IPS-15b (cell line): ENCODE measurements around the gene TRAM2.

ENCODE experiments used
- H3K27me3 ChIP-seq: one replicate; pipeline ENCODE4 v1.6.1; 2013; ENCODE audit warnings: low read length; ENCODE audit not compliant: control insufficient read depth, insufficient read depth
- H3K36me3 ChIP-seq: one replicate; pipeline ENCODE4 v1.6.1; 2013; ENCODE audit warnings: low read length; ENCODE audit not compliant: control insufficient read depth, insufficient read depth
- H3K4me1 ChIP-seq: one replicate; pipeline ENCODE4 v1.6.1; 2013; ENCODE audit warnings: mild to moderate bottlenecking, low read length; ENCODE audit not compliant: control insufficient read depth, insufficient read depth
- H3K4me3 ChIP-seq: one replicate; pipeline ENCODE4 v1.5.1; 2013; ENCODE audit warnings: low read depth, low read length
- H3K9ac ChIP-seq: one replicate; pipeline ENCODE4 v1.6.1; 2013; ENCODE audit warnings: low read depth, mild to moderate bottlenecking, low read length
- H3K9me3 ChIP-seq: one replicate; pipeline ENCODE4 v1.6.1; 2013; ENCODE audit warnings: mild to moderate bottlenecking, low read length; ENCODE audit not compliant: control insufficient read depth, insufficient read depth

Gene TRAM2

DNA sequence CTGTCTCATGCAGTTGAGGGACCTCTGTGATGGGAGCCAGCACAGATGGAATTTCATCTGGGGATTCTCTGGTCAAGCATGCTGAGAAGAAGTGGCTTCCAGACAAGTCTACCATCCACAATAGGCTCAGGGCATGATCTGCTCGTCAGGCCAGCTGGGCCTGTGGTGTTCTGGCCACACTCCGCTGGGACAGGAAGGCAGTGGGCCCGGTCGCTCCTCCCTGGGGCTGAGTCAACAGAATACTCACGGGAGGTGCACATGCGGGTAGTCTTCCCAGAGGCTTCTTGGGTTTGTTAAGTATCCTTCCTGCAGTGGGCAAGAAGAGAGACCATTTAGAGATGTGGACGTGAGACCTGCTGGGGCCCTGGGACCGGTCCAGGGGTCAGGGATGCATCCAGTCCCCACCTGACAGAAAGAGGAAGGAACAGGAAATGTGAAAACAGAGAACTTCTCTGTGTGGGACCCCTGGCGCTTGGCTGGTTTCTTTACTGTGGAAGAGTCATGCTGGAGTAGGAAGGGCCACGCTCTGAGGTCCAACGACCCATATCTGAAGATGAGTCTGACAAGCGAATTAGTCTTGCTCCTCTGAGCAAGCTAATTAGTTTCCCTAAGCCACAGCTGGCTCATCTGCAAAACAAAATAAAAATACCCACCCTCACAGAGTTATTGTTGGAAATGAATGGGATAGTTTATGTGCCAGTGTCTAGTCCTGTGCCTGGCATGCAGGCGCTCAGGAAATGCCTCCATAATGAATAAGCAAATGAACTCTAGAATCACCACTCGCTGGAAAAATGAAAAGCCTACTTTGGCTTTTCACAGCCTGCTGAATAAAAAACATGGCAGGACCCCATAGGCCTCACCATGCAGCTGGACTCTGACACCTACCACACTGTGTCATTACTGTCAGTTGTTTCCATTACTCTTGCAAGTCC is 67.3 kb downstream of the TRAM2 start:
- Histone ChIP-seq H3K4me1 (peaks cover 7% of the 10 kb centered on the region), H3K27me3 (no peaks in the 10 kb centered on the region), H3K9me3 (no peaks in the 10 kb centered on the region), H3K4me3 (no peak overlapping the region), H3K9ac (no peak overlapping the region), H3K36me3 (peaks cover 11% of the 10 kb centered on the region)

DNA sequence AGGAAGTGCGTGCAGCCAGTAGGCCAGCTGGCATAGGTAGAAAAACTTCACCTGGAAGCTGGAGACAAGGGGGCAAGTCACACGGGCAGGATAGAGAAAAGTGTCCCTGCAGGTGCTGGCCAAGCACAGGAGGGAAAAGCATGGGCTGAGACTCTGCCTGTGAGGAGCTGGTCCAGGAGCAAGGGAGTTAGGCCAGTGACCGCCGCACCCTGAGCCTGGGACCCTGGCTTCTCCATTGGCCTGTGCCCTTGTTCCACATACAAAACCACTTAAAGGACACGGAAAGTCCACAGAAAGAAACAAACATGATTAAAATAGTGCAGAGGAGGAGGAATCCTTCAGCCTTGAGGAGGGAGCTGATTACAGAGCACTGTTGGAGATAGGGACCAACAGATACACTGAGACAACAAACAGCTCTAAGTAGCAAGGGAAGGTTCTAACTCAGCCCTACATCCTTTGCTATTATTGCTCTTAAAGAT is 68.6 kb downstream of the TRAM2 start:
- Histone ChIP-seq H3K27me3 (no peaks in the 10 kb centered on the region), H3K9ac (no peak overlapping the region), H3K4me1 (peaks cover 7% of the 10 kb centered on the region), H3K4me3 (no peak overlapping the region), H3K9me3 (no peaks in the 10 kb centered on the region), H3K36me3 (peaks cover 7% of the 10 kb centered on the region)

DNA sequence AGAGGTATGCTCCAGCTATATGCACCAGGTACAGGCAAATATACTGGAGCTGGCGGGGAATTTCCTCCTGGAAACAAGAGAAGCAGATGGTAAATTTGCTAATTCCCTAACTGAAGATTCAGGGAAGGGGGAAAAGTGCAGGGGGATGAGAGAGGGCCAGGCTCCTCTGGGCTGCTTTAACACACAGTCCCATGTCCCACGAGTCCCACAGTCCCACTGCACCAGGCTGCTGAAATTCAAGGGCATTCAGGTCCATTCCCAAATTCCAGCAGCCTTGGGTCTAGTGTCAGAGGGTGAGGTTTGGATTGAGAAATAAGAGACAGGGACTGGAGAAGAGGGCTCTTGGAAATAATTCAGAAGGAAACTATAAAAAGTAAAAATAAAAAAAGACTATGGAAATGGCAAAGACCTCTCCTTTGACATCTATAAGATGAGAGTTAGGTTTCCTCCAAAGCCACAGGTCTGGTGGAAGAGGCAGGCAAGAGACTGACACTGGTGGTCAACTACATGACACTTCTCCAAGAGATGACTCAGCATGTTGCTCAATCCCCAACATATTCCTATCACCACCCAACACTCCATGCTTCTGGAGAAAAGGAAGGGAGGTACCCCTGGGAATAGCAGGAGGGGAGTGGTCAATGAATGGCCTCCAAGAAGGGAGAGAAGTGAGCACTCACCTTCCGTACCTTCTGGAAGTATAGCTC is 69.2 kb downstream of the TRAM2 start:
- Histone ChIP-seq H3K27me3 (no peaks in the 10 kb centered on the region), H3K9me3 (no peaks in the 10 kb centered on the region), H3K4me1 (peaks cover 7% of the 10 kb centered on the region), H3K9ac (no peak overlapping the region), H3K4me3 (no peak overlapping the region), H3K36me3 (peaks cover 7% of the 10 kb centered on the region)

DNA sequence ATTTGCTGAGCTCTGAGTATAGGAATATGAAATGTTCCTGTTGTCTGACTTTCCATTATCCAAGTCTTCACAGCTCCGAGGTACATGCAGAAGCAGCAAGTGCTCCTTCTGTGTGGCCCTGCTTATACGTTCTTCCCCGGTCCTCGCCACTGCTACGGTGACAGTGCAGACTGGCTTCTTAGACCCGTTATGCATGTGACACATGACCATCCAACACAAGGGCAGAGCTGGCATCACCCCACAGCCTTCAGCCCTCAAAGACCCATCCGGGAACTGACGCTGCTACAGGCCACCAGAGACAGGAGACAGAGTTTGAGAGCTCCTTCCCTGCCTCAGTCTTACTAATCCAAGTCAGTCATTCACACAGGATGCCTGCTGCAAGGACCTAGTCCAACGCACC is 70.4 kb downstream of the TRAM2 start:
- Histone ChIP-seq H3K27me3 (no peaks in the 10 kb centered on the region), H3K4me3 (no peak overlapping the region), H3K9ac (no peak overlapping the region), H3K36me3 (peaks cover 7% of the 10 kb centered on the region), H3K4me1 (peaks cover 7% of the 10 kb centered on the region), H3K9me3 (no peaks in the 10 kb centered on the region)

DNA sequence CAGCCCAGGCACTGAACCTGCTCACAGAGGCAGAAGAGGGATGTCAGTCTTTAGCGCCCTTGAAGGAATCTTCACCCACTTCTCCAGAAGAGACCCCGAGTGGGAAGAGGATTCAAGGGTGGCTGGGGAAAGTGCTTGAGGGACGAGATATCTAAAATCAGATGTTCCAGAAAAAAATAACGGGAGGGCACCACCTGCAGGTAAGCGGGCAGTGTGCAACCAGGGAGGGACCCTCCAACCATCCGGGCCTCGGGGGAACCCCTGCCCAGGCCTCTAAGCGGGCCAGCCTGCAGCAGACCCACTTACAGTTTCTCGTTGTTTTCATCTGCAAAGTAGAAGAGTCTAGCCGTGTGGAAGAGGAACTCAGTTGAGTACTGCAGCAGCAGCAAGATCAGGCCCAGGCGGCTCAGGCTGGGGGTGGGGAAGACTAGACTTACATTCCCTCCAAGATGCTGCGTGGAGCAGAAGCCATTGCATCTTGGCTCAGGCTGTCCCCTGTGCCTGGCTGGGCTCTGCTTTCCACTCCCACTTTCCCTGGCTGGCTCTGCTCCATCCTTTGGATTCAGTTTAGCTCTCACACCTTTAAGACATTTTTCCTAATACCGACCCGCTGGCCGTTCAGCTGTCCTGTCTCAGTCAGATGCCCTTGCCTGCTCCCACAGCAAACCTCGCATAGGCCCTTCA is 71.0 kb downstream of the TRAM2 start:
- Histone ChIP-seq H3K9me3 (no peaks in the 10 kb centered on the region), H3K9ac (no peak overlapping the region), H3K4me1 (peaks cover 7% of the 10 kb centered on the region), H3K36me3 (peaks cover 7% of the 10 kb centered on the region), H3K4me3 (no peak overlapping the region), H3K27me3 (no peaks in the 10 kb centered on the region)

DNA sequence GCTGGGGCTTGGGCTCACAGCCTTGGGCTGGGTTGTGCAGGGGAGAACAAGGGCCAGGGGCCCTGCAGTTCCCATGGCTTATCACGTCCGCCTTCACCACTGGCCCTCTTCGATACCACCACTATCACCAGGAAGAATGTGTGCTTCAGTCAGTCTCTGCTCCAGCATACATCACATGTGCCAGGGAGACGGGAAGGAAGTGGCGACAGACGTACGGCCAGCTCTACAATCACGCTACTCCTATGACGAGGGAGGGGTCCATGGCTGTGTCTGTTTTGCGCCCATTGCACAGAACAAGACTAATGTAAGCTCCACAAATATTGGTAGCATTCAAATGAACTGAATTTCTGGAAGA is 72.1 kb downstream of the TRAM2 start:
- Histone ChIP-seq H3K9me3 (no peaks in the 10 kb centered on the region), H3K27me3 (no peaks in the 10 kb centered on the region), H3K4me3 (no peak overlapping the region), H3K4me1 (peaks cover 3% of the 10 kb centered on the region), H3K36me3 (peaks cover 7% of the 10 kb centered on the region), H3K9ac (no peak overlapping the region)

DNA sequence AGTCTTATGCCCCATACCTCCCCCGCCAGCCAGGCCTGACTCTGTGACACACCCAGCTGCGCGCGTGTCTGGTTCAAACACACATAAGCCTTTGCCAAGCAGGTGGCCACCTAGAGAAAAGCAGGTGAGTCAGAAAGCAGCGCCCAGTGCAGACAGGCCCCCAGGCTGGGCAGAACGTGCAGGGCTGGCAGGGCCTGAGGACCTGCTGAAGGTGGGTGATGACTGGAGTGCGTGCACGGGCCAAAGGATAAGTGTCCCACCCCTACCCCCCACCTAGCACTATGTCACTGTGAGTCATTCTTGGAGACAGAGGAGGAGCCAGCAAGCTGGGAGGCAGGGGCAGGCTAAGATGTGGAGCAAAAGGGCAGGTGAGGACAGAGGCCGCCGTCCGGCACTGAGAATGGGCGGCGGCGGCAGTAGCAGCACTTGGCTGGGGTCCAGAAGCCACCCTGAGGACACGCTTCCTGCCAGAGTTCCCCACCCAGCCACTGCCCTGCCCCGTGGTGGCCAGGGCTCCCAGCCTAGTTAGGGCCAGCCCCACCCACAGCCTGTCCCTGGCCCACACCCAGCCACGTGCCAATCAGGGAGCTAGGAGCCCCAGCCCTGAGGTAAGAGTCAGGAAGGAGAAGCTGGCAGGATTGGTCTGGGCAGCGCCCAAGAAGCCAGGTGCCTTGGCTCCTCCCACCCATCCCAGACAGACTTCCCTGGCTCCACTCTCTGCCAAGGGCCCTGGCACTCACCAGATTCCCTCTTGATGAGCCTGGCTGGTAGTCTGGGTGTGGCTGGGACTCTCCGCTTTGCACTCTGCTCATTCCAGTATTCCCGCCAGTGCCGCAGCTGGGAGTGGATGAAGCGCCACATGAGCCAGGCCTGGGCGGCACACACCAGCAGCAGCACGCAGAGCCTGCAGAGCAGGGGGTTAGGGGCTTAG is 72.7 kb downstream of the TRAM2 start:
- Histone ChIP-seq H3K9me3 (no peaks in the 10 kb centered on the region), H3K4me3 (no peak overlapping the region), H3K4me1 (peaks cover 2% of the 10 kb centered on the region), H3K27me3 (no peaks in the 10 kb centered on the region), H3K36me3 (peaks cover 3% of the 10 kb centered on the region), H3K9ac (no peak overlapping the region)

DNA sequence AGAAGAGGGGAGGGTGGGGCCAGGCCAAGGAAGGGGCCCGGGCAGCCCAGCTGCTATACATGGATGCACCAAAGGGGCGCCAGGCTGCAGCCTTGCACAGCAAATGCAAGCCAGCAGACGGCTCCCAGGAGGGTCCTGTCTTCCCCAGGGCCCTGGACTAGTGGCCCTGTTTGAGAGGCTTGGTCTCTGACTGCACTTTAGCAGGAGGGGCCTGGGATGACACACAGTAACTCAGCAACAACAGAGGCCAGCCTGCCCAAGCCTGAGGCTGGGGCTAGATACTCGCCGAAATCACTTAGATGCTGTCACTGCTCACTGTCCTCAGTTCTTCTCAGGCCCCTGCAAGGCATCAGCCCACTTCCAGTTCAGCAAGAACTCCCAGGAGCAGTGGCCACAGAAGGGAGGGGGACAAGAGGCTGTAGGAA is 73.5 kb downstream of the TRAM2 start:
- H3K36me3 ChIP-seq, result no peaks in the 10 kb centered on the region
- H3K9me3 ChIP-seq, result no peaks in the 10 kb centered on the region
- peaks cover 5% of the 10 kb centered on the region for H3K4me1 ChIP-seq
- no peaks in the 10 kb centered on the region for H3K27me3 ChIP-seq
- no peak overlapping the region for H3K4me3 ChIP-seq
- no peak overlapping the region for H3K9ac ChIP-seq

DNA sequence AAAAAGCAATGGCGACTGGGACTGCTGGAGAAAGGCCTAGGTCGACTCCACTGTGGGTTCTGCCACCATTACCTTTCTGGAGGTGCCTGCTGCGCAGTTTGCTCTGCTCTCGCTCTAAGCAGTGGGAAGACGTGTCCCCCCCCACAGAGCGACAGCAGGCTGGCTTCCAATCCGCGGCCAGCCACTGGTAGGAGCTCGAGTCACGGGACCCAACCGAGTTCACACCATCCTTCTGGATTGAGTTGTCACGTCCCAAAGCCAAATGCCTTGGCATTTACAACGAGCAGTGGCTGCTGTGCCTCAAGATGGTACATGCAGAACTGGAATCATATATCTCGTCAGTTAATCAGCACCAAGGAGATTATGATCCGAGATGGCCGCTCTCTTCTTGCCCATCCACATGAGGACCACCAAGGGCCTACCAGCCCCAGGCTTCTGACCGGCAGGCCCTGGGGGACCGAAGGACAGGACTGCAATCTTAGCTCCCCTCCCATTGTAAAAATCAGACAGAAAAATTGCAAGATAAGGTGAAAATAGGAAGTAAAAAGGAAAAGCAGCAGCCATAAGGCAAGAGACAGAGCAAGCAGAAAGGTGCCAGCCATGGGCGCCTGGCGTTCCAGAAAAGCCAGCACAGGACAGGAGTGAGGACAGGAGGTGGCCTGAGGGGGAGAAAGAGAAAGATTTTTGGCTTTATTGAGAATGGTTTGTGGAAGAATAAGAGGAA is 74.4 kb downstream of the TRAM2 start:
- Histone ChIP-seq H3K36me3 (no peaks in the 10 kb centered on the region), H3K4me1 (peaks cover 5% of the 10 kb centered on the region), H3K4me3 (no peak overlapping the region), H3K27me3 (no peaks in the 10 kb centered on the region), H3K9ac (no peak overlapping the region), H3K9me3 (no peaks in the 10 kb centered on the region)

DNA sequence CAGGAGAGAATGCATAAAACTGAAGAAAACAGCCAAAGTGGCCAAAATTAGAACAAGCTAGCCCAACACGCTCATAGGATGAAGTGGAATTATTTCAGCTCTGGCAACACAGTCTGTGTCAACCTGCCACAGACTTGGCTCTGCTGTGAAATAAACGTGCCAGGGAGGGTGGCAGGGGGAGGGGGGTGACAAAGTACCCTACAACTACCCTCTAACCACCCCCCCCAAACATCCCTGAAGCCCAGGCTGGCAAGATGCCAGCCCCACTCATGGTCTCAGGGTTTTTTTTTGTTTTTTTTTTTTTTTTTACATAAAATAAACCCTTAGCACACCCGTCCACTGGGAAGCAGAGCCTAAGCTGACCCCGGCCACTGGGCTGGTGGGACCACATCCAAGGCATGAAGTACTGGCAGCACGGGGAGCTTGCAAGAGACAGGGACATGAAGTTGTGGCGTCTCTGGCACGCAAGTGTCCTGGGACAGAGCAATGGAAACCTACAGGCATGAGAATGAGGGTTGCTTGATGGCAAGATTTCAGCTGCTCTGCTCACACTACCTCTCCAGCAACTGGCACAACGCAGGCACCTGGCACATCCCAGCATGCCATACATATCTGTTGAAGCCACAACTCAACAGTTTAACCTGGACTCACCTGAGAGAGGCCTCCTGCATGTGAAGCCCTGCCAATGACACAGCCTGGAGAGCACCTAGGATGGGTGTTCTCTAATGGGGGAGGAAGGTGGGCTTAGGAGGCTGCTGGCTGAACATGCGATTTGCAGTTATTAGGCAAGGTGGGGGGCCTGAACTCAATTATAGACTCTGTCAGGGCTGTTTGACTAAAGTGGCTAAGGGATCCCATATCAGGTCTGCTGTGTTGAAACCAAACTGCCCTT is 76.4 kb downstream of the TRAM2 start:
- H3K36me3 ChIP-seq, result no peaks in the 10 kb centered on the region
- H3K9me3 ChIP-seq, result no peaks in the 10 kb centered on the region
- no peak overlapping the region for H3K4me3 ChIP-seq
- peaks cover 5% of the 10 kb centered on the region for H3K4me1 ChIP-seq
- H3K27me3 ChIP-seq, result no peaks in the 10 kb centered on the region
- H3K9ac ChIP-seq, result no peak overlapping the region
